ENCODE data around the gene HERPUD1.

DNA sequence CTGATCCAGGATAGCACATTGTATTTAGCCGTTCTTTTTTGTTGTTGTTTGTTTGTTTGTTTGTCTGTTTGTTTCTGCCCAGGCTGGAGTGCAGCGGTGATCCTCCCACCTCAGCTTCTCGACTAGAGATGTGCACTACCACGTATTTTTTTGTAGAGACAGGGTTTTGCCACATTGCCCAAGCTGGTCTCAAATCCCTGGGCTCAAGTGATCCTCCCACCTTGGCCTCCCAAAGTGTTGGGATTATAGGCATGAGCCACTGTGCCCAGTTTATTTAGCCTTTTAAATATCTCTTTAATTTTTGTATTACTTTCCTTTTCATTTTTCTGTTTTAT is 48.2 kb downstream of the HERPUD1 start:
- TF ChIP-seq, protein P1, sequence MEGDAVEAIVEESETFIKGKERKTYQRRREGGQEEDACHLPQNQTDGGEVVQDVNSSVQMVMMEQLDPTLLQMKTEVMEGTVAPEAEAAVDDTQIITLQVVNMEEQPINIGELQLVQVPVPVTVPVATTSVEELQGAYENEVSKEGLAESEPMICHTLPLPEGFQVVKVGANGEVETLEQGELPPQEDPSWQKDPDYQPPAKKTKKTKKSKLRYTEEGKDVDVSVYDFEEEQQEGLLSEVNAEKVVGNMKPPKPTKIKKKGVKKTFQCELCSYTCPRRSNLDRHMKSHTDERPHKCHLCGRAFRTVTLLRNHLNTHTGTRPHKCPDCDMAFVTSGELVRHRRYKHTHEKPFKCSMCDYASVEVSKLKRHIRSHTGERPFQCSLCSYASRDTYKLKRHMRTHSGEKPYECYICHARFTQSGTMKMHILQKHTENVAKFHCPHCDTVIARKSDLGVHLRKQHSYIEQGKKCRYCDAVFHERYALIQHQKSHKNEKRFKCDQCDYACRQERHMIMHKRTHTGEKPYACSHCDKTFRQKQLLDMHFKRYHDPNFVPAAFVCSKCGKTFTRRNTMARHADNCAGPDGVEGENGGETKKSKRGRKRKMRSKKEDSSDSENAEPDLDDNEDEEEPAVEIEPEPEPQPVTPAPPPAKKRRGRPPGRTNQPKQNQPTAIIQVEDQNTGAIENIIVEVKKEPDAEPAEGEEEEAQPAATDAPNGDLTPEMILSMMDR (IDR thresholded peaks at IDR 0.05): no peak
- no peak for TF ChIP-seq POLR2A (IDR thresholded peaks at IDR 0.05)

Data from esophagus squamous epithelium (tissue), 4 donors.